HepG2 (cell line): ENCODE measurements around the gene BMAL1. TPM values are rescaled to one million over a fixed set of nuclear protein-coding genes. Genes with fewer than 3 reads are reported as not detected.

Experiments
- BRF2 ChIP-seq: sonication (generic); formaldehyde crosslinking; IDR thresholded peaks from 2 replicates; pipeline ENCODE4 v1.8.1; 2022; ENCODE audit warnings: mild to moderate bottlenecking, missing genetic modification reagents
- CBX1 ChIP-seq: IDR thresholded peaks from one replicate; pipeline ENCODE4 v1.6.1; 2016; ENCODE audit warnings: antibody characterized with exemption, low read depth
- FOXA3 ChIP-seq: IDR thresholded peaks from 2 replicates; pipeline ENCODE4 v1.6.1; 2016; ENCODE audit warnings: missing genetic modification reagents, missing compliant biosample characterization
- GABPB1 ChIP-seq: IDR thresholded peaks from 2 replicates; pipeline ENCODE4 v1.6.1; 2016; ENCODE audit warnings: mild to moderate bottlenecking, missing genetic modification reagents, moderate library complexity, missing compliant biosample characterization
- HOXA5 ChIP-seq: sonication (generic); formaldehyde crosslinking; IDR thresholded peaks from 2 replicates; pipeline ENCODE4 v1.4.0; 2020; ENCODE audit warnings: missing genetic modification reagents
- KLF11 ChIP-seq: IDR thresholded peaks from 2 replicates; pipeline ENCODE4 v1.6.1; 2016; ENCODE audit warnings: missing compliant biosample characterization
- NCOA5 ChIP-seq: sonication (generic); formaldehyde crosslinking; IDR thresholded peaks from 2 replicates; pipeline ENCODE4 v1.4.0; 2020; ENCODE audit warnings: missing genetic modification reagents
- NFE2L2 ChIP-seq: fragments of 150-350 bp; IDR thresholded peaks from 2 replicates; pipeline ENCODE4 v1.6.1; 2014; ENCODE audit warnings: low read length
- NFYB ChIP-seq: sonication (generic); formaldehyde crosslinking; IDR thresholded peaks from 2 replicates; pipeline ENCODE4 v1.4.0; 2020; ENCODE audit warnings: missing genetic modification reagents
- POGZ ChIP-seq: sonication (generic); formaldehyde crosslinking; IDR thresholded peaks from 2 replicates; pipeline ENCODE4 v1.4.0; 2020; ENCODE audit warnings: mild to moderate bottlenecking, missing genetic modification reagents
- RBFOX2 ChIP-seq: fragments of 200-400 bp; formaldehyde crosslinking; IDR thresholded peaks from 2 replicates; pipeline ENCODE4 v1.6.1; 2017; ENCODE audit warnings: low read depth, mild to moderate bottlenecking, low read length
- SOX13 ChIP-seq, 3 experiments: fragments of 450-650 bp in 1 of 3; sonication (generic) in 1 of 3; formaldehyde crosslinking in 1 of 3; IDR thresholded peaks in 2 of 3; conservative IDR thresholded peaks in 1 of 3; 2 replicates each; pipeline versions ENCODE4 v1.5.0 to v1.6.1; 2016 to 2020; ENCODE audit warnings: antibody characterized with exemption in 1 of 3, mild to moderate bottlenecking in 1 of 3, missing compliant biosample characterization in 1 of 3, missing genetic modification reagents in 1 of 3, moderate library complexity in 1 of 3
- ZFP37 ChIP-seq: sonication (generic); formaldehyde crosslinking; IDR thresholded peaks from 2 replicates; pipeline ENCODE4 v1.4.0; 2020; ENCODE audit warnings: missing genetic modification reagents, borderline replicate concordance
- ZNF501 ChIP-seq: sonication (generic); formaldehyde crosslinking; IDR thresholded peaks from 2 replicates; pipeline ENCODE4 v1.5.1; 2020; ENCODE audit warnings: mild to moderate bottlenecking, moderate library complexity, missing genetic modification reagents
- ZNF547 ChIP-seq: sonication (generic); formaldehyde crosslinking; IDR thresholded peaks from 2 replicates; pipeline ENCODE4 v1.5.1; 2020; ENCODE audit warnings: mild to moderate bottlenecking, missing genetic modification reagents
- ZNF549 ChIP-seq: sonication (generic); formaldehyde crosslinking; IDR thresholded peaks from 2 replicates; pipeline ENCODE4 v1.5.0; 2020; ENCODE audit warnings: missing genetic modification reagents
- ZNF563 ChIP-seq: sonication (generic); formaldehyde crosslinking; IDR thresholded peaks from 2 replicates; pipeline ENCODE4 v1.8.0; 2022; ENCODE audit warnings: mild to moderate bottlenecking, moderate library complexity, missing genetic modification reagents
- ZNF572 ChIP-seq: sonication (generic); formaldehyde crosslinking; IDR thresholded peaks from 2 replicates; pipeline ENCODE4 v1.5.1; 2020; ENCODE audit warnings: mild to moderate bottlenecking, missing genetic modification reagents
- polyA plus RNA-seq, 8 experiments: library from polyadenylated mRNA; depleted of rRNA in 3 of 8; stranded (reverse) in 7 of 8; unstranded in 1 of 8; fragments of >200 nt; fragmentation: Illumina TruSeq in 4 of 8; extraction: Trizol in 4 of 8; gene quantifications; 2 replicates each; pipeline versions ENCODE4 v1.2.1 to v1.2.3, GENCODE V29; 2011 to 2016; ENCODE audit warnings: low read depth in 4 of 8, missing spikeins in 1 of 8, mixed read lengths in 1 of 8; ENCODE audit not compliant: insufficient read depth in 1 of 8
- total RNA-seq, 5 experiments: library from RNA; depleted of rRNA; stranded (reverse); fragments of >200 nt; fragmentation: Illumina TruSeq; extraction: Trizol; gene quantifications; 2 replicates each; pipeline ENCODE4 v1.2.3, GENCODE V29; 2016; ENCODE audit warnings: low read depth in 1 of 5
- TF ChIP-seq, protein P1 (sequence below): sonication (generic); formaldehyde crosslinking; IDR thresholded peaks from 2 replicates; pipeline ENCODE4 v1.4.0; 2020; ENCODE audit warnings: mild to moderate bottlenecking, missing genetic modification reagents, borderline replicate concordance
- TF ChIP-seq, protein P2 (sequence below): sonication (generic); formaldehyde crosslinking; IDR thresholded peaks from 2 replicates; pipeline ENCODE4 v1.4.0; 2020; ENCODE audit warnings: missing genetic modification reagents, borderline replicate concordance
- TF ChIP-seq, protein P3 (sequence below): sonication (generic); formaldehyde crosslinking; IDR thresholded peaks from 2 replicates; pipeline ENCODE4 v1.5.1; 2020; ENCODE audit warnings: mild to moderate bottlenecking, moderate library complexity, missing genetic modification reagents

Gene BMAL1
- total and polyA plus RNA-seq, 2 of the 13 experiments (the other 11 are each of a cell fraction or from before 2014, with no cell fraction given) = 4.5 to 4.8 TPM

- TF ChIP-seq POGZ (CRISPR knock-in tag) (peak; percentile 78), NCOA5 (no peak), RBFOX2 (peak; percentile 52; the same call in 1 of the 2 replicates), ZNF572 (peak; percentile 92), BRF2 (CRISPR knock-in tag) (0 out of 2 replicates have a peak, but pooled peaks have one; percentile 16), ZFP37 (CRISPR knock-in tag) (no peak), CBX1 (peak; percentile 82), ZNF547 (CRISPR knock-in tag) (0 out of 2 replicates have a peak, but pooled peaks have one; percentile 33), NFYB (CRISPR knock-in tag) (peak; percentile 94), SOX13 (IDR thresholded peaks at IDR 0.05) (no peak), SOX13 (CRISPR knock-in tag; conservative IDR thresholded peaks at IDR 0.05 in 1 of 2, IDR thresholded peaks at IDR 0.05 in 1 of 2) (peak in 1 of 2 experiments; percentile 4; a peak in 1 of 4 replicates), ZNF549 (CRISPR knock-in tag) (no peak), NFE2L2 (no peak), HOXA5 (CRISPR knock-in tag) (no peak), ZNF563 (CRISPR knock-in tag) (peak; percentile 51; the same call in 1 of the 2 replicates), ZNF501 (CRISPR knock-in tag) (peak; percentile 55), KLF11 (no peak; the same call in 1 of the 2 replicates), FOXA3 (peak; percentile 6; the same call in 1 of the 2 replicates), GABPB1 (CRISPR knock-in tag) (peak; percentile 77)
- TF ChIP-seq, protein P1, sequence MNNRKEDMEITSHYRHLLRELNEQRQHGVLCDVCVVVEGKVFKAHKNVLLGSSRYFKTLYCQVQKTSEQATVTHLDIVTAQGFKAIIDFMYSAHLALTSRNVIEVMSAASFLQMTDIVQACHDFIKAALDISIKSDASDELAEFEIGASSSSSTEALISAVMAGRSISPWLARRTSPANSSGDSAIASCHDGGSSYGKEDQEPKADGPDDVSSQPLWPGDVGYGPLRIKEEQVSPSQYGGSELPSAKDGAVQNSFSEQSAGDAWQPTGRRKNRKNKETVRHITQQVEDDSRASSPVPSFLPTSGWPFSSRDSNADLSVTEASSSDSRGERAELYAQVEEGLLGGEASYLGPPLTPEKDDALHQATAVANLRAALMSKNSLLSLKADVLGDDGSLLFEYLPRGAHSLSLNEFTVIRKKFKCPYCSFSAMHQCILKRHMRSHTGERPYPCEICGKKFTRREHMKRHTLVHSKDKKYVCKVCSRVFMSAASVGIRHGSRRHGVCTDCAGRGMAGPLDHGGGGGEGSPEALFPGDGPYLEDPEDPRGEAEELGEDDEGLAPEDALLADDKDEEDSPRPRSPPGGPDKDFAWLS (CRISPR knock-in tag) = no peak
- TF ChIP-seq, protein P2, sequence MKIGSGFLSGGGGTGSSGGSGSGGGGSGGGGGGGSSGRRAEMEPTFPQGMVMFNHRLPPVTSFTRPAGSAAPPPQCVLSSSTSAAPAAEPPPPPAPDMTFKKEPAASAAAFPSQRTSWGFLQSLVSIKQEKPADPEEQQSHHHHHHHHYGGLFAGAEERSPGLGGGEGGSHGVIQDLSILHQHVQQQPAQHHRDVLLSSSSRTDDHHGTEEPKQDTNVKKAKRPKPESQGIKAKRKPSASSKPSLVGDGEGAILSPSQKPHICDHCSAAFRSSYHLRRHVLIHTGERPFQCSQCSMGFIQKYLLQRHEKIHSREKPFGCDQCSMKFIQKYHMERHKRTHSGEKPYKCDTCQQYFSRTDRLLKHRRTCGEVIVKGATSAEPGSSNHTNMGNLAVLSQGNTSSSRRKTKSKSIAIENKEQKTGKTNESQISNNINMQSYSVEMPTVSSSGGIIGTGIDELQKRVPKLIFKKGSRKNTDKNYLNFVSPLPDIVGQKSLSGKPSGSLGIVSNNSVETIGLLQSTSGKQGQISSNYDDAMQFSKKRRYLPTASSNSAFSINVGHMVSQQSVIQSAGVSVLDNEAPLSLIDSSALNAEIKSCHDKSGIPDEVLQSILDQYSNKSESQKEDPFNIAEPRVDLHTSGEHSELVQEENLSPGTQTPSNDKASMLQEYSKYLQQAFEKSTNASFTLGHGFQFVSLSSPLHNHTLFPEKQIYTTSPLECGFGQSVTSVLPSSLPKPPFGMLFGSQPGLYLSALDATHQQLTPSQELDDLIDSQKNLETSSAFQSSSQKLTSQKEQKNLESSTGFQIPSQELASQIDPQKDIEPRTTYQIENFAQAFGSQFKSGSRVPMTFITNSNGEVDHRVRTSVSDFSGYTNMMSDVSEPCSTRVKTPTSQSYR (CRISPR knock-in tag) = peak; percentile 2; the same call in 1 of the 2 replicates
- TF ChIP-seq, protein P3, sequence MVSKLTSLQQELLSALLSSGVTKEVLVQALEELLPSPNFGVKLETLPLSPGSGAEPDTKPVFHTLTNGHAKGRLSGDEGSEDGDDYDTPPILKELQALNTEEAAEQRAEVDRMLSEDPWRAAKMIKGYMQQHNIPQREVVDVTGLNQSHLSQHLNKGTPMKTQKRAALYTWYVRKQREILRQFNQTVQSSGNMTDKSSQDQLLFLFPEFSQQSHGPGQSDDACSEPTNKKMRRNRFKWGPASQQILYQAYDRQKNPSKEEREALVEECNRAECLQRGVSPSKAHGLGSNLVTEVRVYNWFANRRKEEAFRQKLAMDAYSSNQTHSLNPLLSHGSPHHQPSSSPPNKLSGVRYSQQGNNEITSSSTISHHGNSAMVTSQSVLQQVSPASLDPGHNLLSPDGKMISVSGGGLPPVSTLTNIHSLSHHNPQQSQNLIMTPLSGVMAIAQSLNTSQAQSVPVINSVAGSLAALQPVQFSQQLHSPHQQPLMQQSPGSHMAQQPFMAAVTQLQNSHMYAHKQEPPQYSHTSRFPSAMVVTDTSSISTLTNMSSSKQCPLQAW = peak; percentile 26; the same call in 1 of the 2 replicates
These were observed 490 bp upstream of the BMAL1 start (continued) for GRCh38 chr11:13276832-13277767.
